GM18867 (cell line): Measurements from ENCODE around the gene NOS1AP.

Experiments used
- ATAC-seq: cut with Tn5 transposase; IDR thresholded peaks from one replicate; pipeline ENCODE4 v1.9.1; 2021; ENCODE audit warnings: mild to moderate bottlenecking, moderate library complexity; ENCODE audit not compliant: unreplicated experiment

The NOS1AP gene

GRCh38 chr1:162359523-162360236 lies 290.2 kb downstream of the NOS1AP start:
- no peak for ATAC-seq

GRCh38 chr1:162360237-162360873 lies 290.9 kb downstream of the NOS1AP start:
- no peak for ATAC-seq

- no peak for ATAC-seq
Observed at GRCh38 chr1:162360874-162361260, 291.4 kb downstream of the NOS1AP start.

- ATAC-seq = peak; percentile 23
Observed at GRCh38 chr1:162361349-162361748, 291.9 kb downstream of the NOS1AP start.

- ATAC-seq = no peak
Observed at GRCh38 chr1:162363823-162364222, 294.3 kb downstream of the NOS1AP start.

GRCh38 chr1:162364498-162364897 lies 295.0 kb downstream of the NOS1AP start:
- no peak for ATAC-seq

GRCh38 chr1:162365284-162366020 lies 296.0 kb downstream of the NOS1AP start:
- ATAC-seq = no peak

GRCh38 chr1:162366149-162366548 lies 296.7 kb downstream of the NOS1AP start:
- no peak for ATAC-seq

GRCh38 chr1:162366671-162367070 lies 297.2 kb downstream of the NOS1AP start:
- no peak for ATAC-seq

GRCh38 chr1:162367073-162367472 lies 297.6 kb downstream of the NOS1AP start:
- no peak for ATAC-seq

GRCh38 chr1:162367772-162368171 lies 298.3 kb downstream of the NOS1AP start:
- ATAC-seq = no peak

- no peak for ATAC-seq
Observed at GRCh38 chr1:162368451-162368850, 299.0 kb downstream of the NOS1AP start.

- no peak for ATAC-seq
Observed at GRCh38 chr1:162369571-162369970, 300.1 kb downstream of the NOS1AP start.

GRCh38 chr1:162370161-162370560 lies 300.7 kb downstream of the NOS1AP start:
- ATAC-seq = no peak

GRCh38 chr1:162370721-162371120 lies 301.2 kb downstream of the NOS1AP start:
- ATAC-seq = no peak

- no peak for ATAC-seq
Observed at GRCh38 chr1:162371611-162372010, 302.1 kb downstream of the NOS1AP start.

GRCh38 chr1:162372159-162373071 lies 302.9 kb downstream of the NOS1AP start:
- no peak for ATAC-seq

GRCh38 chr1:162373072-162373427 lies 303.6 kb downstream of the NOS1AP start:
- no peak for ATAC-seq

- no peak for ATAC-seq
Observed at GRCh38 chr1:162373541-162374260, 304.2 kb downstream of the NOS1AP start.

- ATAC-seq = no peak
Observed at GRCh38 chr1:162374406-162374805, 304.9 kb downstream of the NOS1AP start.
